Renal pelvis (tissue), 4 donors: ENCODE measurements around the gene RFPL2. TPM values are rescaled to one million over a fixed set of nuclear protein-coding genes. Genes with fewer than 3 reads are reported as not detected.
"Not testable (repeated sequence)": the region's sequence is repeated elsewhere in the genome, so short reads cannot be mapped to it uniquely, and the experiment has no call there.

Source experiments
- DNase-seq: peaks from one replicate; pipeline ENCODE4 v3.0.0-alpha.2; 2013
- polyA plus RNA-seq, 3 donors: library from polyadenylated mRNA; unstranded; fragments of 120-200 nt; gene quantifications; one replicate each; pipeline ENCODE4 v1.2.1, GENCODE V29; 2013; ENCODE audit not compliant: insufficient read length in 3 of 3

Gene RFPL2
- polyA plus RNA-seq, 3 donors, result 0.28 to 1.0 (median 0.73) TPM

GRCh38 chr22:32206774-32207758 lies 2.2 kb upstream of the RFPL2 start:
- no peak for DNase-seq

DNA sequence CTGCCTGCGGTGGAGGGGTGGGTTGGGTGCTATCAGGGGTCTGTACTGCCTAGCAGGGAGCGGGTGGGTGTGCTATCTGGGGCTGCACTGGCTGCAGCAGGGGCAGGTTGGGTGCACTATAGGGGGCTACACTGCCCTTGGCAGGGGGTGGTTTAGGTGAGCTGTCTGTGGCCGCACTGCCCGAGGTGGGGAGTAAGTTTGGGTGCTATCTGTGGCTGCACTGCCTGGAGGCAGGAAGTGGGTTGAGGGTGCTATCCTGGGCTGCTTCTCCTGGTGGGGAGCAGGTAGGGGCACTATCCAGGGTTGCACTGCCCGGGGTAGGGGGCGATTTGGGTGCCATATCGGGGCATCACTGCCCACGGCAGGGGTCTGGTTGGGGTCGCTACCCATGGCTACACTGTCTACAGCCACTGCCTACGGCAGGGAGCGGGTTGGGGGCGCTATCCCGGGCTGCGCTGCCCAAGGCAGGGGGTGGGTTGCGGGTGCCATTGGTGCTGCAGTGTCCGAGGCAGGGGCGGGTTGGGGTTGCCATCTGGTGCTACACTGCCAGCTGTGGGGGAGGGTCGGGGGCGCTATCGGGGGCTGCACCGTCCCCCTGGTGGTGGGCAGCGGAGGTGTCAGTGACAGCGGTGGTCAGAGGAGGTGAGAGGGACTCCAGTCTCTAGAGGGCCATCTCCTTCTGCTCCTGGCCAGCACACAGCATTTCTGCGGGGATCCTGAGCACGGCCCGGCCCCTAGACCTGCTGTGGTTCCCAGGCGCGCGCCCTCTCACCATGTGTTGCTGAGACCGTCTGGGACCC lies 1.3 kb upstream of the RFPL2 start:
- DNase-seq, result no peak

DNA sequence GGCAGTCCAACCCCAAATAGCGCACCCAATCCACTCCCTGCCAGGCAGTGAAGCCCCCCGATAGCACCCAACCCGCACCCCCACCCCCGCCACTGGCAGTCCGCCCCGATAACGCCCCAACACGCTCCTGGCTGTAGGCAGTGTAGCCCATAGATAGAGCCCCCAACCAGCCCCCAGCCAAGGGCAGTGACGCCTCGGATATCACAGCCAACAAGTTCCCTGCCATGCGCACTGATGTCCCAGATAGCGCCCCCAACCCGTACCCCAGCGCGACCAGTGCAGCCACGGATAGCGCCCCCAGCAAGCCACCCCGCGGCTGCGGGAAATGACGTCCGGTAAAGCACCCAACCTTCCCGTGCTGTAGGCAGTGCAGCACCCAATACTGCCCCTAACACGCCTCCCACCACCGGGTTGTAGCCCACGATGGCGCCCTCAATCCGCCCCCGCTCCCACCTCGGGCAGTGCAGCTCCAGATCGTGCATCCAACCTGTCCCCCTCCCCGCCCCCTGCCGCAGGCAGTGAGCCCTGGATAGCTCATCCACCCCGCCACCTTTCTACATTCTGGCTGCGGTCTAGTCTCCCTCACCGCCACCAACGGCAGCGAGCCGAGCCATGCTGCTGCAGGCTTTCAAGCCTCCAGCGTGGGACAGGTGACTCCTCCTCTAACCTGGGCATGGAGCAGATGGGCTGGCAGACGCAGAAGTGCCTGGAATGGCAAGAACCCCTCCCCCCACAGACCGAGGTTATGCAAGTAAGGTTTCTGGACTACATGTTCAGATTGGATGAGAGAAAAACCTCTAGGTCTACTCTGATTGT lies 625 bp downstream of the RFPL2 start:
- DNase-seq, result no peak

DNA sequence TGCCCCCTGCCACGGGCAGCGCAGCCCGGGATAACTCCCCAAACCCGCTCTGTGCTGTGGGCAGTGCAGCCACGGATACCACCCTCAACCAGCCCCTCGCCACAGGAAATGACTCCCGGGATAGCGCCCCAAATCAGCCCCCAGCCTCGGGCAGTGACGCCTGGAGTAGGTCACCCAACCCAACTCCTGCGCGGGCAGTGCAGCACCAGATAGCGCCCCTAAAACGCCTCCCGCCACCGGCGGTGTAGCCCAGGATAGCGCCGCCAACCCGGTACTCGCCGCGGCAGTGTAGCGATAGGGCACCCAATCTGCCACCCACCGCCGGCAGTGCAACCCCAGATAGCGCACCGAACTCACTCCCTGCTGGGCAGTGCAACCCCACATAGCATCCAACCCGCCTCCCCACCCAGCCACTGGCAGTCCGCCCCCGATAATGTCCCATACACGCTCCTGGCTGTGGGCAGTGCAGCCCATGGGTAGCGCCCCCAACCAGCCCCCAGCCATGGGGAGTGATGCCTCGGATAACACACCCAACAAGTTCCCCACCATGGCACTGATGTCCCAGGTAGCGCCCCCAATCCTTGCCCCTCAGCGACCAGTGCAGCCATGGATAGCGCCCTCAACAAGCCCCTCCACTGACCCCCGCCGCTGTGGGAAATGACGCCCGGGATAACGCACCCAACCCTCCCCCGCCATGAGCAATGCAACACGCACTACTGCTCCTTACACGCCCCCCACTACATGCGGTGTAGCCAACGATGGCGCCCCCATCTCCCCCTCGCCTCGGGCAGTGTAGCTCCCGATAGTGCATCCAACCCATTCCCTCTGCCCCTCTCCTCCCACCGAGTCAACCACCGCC lies 1.5 kb downstream of the RFPL2 start:
- DNase-seq, result no peak

DNA sequence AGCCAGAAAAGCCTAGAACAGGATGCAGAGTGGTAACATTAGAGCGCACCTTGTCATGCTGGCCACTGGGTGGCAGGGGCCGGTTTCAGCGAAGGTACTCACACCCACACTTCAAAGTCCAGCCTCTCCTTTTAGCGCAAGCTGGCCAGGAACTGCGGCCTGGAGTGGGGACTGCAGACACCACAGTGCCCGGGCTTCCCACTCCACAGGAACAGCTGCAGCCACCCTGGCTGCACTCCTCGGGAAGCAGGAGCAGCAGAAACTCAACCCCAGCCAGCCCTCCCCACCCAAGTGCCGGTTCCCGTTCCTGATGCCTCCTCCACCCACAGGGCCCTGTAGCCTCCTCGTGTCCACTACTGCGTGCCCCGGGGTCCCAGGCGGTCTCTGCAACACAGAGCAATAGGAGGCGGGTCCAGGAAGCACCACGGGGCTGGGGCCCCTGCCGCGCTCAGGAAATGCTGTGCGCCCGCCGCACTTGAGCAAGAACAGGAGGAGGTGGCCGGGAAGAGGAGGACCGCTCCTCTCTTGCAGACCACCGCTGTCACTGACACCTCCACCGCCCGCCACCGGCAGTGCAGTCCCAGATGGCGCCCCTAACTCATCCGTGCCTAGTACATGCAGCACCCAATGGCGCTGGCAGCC lies 2.2 kb downstream of the RFPL2 start:
- DNase-seq, result peak; percentile 69

DNA sequence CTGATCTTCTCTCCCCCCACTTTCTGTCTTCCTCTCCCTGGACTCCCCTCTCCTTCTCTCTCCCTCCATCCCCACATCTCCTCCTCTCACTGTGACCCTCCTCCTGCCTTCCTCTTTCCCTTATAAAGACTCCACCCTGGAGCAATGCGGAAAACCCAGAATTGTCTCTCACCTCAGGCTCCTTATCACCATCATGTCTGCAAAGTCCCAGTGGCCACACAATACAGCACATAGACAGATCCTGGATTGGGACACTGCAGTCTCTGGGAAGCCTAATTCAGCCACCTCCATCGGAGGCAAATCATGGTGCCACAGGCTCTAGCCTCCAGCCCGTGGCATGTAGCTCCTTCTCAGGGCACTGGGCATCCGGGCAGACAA lies 2.7 kb downstream of the RFPL2 start:
- DNase-seq, result no peak

DNA sequence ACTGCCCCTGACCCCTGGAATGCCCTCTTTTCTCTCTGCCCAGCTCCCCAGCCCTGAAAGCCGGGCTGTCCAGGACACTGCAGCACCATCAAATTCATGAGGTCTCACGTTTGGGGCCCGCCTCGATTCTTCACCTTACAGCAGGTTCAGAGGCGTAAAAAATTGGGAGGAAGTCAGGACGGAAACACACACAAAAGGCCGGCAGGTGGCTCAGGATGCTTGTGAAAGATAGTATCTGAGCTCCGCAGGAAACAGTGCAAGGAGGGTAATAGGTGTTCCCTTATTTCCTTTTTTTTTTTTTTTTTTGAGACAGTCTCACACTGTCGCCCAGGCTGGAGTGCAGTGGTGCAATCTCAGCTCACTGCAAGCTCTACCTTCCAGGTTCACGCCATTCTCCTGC lies 4.1 kb downstream of the RFPL2 start:
- no peak for DNase-seq

DNA sequence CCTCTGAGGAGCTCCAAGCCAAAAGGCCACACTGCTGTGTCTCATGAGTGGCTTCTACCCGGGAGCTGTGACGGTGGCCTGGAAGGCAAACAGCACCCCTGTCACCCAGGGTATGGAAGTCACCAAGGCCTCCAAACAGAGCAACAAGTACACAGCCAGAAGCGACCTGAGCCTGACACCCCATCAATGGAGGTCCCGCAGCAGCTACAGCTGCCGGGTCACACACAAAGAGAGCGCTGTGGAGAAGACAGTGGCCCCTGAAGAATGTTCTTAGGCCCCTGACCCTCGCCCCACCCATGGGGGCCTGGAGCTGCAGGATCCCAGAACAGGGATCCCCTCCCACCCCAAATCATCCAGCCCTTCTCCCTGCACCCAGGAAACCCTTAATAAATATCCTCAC lies 4.9 kb downstream of the RFPL2 start:
- DNase-seq, result no peak

DNA sequence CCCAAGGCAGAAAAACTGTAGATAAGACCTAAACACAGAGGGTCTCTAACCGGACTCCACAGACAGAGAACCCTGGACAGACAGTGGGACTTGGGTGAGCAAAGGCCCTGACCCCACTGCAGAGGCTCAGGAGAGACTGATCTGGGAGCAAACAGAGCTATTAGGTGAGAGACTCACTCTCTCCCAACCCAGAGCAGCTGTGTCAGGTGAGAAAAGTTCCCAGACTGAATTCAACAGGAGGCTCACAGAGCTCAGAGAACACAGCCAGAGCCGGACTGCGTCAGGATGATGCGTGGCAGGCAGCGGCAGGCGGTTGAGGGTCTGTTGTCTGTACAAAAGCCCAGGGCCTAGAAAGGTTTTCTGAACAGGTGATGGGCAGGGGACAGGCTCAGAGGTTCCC lies 5.5 kb downstream of the RFPL2 start:
- DNase-seq, result no peak

GRCh38 chr22:32197553-32198226 lies 7.2 kb downstream of the RFPL2 start:
- not testable (repeated sequence) for DNase-seq

DNA sequence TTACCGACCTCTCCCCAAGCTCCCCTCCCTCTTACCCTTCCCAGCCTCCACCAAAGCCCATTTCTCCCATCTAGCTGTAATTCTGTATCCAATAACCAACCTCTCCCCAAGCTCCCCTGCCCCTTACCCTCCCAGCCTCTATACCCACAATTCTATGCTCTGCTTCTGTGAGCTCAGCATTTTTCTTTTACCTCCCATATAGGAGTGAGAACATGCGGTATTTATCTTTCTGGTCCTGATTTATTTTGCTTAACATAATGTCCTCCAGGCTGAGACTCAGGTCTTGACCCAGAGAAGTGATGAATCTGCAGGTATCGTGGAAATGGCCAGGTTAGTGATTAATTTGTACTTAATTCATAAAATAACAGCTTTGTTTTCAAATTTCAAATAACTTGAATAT lies 9.0 kb downstream of the RFPL2 start:
- not testable (repeated sequence) for DNase-seq

DNA sequence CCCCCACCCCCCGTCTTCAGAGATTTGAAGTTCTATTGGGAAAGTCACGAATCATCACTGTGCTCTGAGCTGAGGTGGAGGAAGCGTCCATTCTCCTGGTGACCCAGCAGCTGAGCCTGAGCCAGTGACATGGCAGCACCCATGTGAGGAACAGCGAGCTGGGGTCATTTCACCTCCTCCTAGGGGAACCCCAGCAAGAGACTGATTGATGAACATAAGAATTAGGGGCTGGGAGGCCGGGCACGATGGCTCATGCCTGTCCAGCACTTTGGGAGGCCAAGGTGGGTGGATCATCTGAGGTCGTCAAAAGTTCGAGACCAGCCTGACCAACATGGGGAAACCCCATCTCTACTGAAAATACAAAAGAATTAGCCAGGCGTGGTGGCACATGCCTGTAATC lies 11.5 kb downstream of the RFPL2 start:
- DNase-seq, result not testable (repeated sequence)

DNA sequence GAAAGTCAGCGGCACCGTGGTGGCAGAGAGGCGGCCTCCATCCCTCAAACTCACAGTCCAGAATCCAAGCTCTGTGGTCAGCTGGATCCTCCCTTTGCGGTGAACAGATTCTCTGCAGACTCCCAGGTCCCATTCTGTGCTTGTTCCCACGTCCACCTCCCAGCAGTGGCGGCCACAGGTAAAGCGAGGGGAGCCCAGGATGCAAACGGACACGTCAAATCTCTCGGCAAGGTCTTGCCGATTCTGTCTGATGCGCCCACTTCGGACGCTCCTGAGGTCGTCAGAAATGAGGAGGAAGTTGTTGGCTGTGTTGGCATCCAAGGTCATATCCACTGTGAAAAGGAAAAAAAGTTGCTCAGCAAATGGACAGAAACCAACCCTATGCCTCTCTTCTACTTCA lies 13.9 kb downstream of the RFPL2 start:
- DNase-seq, result not testable (repeated sequence)

DNA sequence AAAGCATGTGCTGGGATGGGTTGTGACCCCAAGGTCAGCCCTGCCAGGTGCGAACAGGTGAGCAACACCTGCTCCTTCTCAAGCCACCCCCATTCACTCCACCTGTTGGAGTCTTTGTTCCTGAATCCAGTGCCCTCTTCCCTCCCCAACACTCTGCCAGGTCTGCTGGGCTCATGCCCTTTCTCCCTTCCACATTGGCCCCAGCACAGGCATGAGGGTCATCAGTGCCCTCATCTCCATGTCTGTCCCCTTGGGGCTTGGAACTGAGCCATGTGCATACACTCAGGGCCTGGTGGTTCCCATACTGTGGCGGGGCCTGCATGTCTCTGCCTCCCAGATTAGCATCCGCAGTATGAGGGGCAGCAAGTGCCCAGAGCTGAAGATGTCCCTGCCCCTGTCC lies 19.1 kb downstream of the RFPL2 start:
- DNase-seq, result no peak

DNA sequence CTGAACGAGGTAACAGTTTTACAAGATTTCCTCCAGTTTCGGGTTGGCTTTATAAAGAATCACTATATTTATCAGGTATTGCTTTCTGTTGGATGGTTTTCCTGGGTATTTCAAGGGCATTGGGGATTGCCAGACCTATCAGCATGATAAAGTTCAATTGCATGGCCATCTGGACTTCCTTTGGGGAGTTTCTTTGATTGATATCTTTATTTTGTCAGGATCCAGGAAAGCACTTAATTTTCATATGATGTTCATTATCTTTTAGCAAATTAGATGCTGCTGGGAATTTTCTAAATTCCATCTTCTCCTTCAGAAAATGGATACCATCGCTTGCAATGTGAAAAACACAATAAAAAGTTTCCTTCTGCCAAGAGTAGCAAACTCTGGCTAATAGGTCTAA lies 21.2 kb downstream of the RFPL2 start:
- no peak for DNase-seq

GRCh38 chr22:32181043-32181442 lies 23.8 kb downstream of the RFPL2 start:
- no peak for DNase-seq

DNA sequence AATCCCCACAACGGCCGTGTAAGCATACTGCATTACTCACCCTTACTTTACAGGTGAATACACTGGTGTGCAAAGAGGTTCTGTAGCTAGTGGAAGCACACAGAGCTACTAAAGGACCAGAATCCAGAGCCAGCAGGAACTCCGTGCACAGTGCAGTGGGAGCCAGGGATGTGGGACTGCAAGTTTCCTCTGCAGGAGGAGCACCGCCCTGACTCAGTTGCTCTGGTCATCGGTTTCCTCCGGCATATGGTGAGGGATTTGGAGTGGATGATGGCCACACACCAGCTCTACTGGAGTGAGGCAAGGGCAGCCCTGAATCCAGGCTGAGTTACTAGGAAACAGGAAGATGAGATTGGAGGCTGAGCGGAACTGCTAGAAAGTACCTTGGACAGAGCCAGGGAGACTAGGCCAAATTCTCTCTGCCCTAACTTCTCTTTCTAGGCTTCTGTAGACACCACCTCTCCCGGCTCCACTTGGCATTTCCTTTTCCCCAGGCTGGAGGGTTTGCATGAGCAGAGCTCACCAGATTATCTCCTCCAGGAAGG lies 27.6 kb downstream of the RFPL2 start:
- DNase-seq, result peak; percentile 1

DNA sequence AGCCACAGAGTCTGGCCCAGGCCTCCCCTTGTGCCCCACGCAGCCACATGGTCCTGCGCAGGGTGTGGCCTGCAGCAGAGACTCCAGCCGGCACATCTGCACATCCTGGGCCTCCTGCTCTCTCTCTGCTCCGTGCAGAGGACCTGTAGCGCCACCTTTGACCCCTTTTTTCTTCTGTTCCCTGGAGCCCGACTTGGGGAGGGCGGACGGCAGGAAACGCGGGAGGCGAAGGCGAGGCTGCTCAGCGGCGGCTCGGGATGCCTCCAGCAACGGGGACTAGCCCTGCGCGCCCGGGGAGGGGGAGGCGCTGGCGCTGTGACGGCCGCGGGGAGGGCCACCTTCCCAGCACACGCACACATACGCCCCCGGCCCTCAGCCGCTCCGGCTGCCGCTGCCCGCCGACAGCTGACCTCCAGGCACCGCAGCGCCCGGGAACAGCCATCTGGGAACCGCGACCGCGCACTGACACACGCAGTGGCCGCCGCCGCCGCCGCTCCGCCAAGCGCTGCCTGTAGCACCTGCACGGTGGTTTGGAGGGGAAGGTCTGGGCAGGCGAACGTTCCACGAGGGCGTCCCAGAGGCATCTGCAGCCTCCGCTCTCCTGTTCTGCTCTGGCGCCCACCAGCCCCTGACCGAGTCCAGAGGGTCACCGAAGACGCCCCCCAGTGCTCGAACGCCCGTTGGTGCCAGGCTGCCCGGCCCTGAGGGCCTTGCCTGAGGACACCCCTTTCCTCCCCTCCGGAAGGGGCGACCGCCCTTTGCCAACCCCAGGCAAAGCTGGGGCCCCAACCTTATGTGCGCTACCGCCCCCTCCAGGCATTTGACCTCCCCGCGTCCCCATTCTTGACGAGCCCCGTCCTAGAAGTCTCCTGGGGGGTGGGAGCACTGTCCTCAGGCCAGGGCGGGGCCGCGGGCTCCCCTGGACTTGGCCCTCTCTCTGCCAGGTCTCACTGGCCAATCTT lies 28.9 kb downstream of the RFPL2 start:
- peak; percentile 1 for DNase-seq
